Measurements from ENCODE around the gene CH25H. TPM values are rescaled to one million over a fixed set of nuclear protein-coding genes. Genes with fewer than 3 reads are reported as not detected.

Gene CH25H
- total and polyA plus RNA-seq, 2 donors from 2014 or later, result 1.2 to 3.2 TPM

DNA sequence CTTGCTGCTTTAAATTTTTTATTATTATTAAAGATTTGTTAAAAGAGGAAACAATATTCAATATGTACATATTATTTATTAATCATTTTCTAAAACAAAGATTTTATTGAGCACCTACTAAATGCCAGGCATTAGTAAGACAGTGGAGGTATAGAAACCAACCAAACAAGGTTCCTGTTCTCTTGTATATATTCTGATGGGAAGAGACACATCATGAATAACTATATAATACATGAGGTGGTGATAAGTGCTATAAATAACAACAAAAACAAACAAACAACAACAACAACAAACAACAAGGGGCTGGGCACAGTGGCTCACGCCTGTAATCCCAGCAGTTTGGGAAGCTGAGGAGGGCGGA, 45.1 kb upstream of the CH25H start:
- intact Hi-C loops (cut with DNase I), result no loop called here
- Histone ChIP-seq H3K27me3 (ENCODE audit: control insufficient read depth, insufficient read depth, low read length) (no peaks in the 10 kb centered on the region), H3K36me3 (ENCODE audit: control insufficient read depth in 2 of 3, insufficient read depth in 3 of 3, low read length in 3 of 3) (no peaks in the 10 kb centered on the region), H3K9me3 (ENCODE audit: control insufficient read depth in 2 of 3, insufficient read depth in 1 of 3, low read length in 3 of 3) (no peaks in the 10 kb centered on the region), H3K4me1 (ENCODE audit: control insufficient read depth in 2 of 3, insufficient read depth in 2 of 3, low read depth in 1 of 3, low read length in 3 of 3) (peaks cover 2 to 6% (median 4%) of the 10 kb centered on the region in 3 donors), H3K27ac (ENCODE audit: low read depth in 2 of 2, low read length in 2 of 2) (no peak overlapping the region), H3K4me3 (ENCODE audit: low read length in 3 of 3) (peak overlapping the region; percentile 48 to 86 (median 83)), H3K9ac (ENCODE audit: low read length in 3 of 3) (no peak overlapping the region)
- DNase-seq (no peak), FAIRE-seq (no peak)
- TF ChIP-seq, protein P1, sequence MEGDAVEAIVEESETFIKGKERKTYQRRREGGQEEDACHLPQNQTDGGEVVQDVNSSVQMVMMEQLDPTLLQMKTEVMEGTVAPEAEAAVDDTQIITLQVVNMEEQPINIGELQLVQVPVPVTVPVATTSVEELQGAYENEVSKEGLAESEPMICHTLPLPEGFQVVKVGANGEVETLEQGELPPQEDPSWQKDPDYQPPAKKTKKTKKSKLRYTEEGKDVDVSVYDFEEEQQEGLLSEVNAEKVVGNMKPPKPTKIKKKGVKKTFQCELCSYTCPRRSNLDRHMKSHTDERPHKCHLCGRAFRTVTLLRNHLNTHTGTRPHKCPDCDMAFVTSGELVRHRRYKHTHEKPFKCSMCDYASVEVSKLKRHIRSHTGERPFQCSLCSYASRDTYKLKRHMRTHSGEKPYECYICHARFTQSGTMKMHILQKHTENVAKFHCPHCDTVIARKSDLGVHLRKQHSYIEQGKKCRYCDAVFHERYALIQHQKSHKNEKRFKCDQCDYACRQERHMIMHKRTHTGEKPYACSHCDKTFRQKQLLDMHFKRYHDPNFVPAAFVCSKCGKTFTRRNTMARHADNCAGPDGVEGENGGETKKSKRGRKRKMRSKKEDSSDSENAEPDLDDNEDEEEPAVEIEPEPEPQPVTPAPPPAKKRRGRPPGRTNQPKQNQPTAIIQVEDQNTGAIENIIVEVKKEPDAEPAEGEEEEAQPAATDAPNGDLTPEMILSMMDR (IDR thresholded peaks at IDR 0.05; ENCODE audit: borderline replicate concordance, extremely low read depth, insufficient read depth), result no peak

DNA sequence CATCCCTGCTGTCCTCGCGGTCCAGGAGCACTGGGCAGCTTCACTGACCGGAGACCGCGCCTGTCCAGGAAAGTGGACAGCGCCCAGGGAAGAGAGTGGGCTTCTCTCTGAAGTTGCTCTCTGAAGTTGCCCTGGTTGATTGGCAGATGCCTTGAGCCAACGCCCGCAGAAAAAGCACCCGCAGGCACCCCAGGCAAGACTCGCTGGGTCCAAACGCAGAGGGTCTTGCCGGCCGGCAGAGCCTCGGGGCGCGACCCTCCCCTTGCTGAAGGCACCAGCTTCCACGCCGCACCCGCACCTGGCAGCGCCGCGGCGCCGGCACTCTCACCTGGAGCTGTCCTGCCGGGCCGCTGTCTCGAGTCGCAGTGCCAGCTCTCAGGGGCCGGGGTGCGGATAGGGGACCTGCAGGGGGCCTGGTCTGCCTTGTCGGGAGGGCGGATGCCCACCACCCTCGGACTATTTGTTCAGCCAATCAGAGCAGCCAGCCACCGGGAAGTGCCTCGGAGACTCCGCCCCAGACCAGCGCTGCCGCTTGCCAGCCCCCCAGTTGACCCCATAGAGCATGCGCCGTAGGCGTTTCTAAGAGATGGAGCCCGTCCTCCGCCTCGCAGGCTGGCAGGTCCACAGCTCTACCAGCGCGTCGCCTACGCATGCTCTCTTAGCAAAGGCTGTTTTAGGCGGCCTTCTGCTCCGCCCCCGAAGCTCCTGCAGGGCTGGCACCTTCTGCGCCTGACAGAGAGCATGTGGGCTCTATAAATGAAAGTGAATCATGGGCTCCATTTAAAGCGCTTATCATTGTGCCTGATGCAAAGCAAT, 44.5 kb upstream of the CH25H start, which contains the start of gene LIPA:
LIPA (minus strand) TSS at position 367 of the 816 bp plus-strand sequence. CDS start 4,127 bp downstream, outside the sequence.
- DNase-seq, result peak; percentile 97 to 99 (median 98)
- peak; percentile 94 for FAIRE-seq
- intact Hi-C loops (cut with DNase I), result no loop called here
- peak within 1 kb of the TSS; percentile 39 to 52 for H3K27ac ChIP-seq (ENCODE audit: low read depth in 2 of 2, low read length in 2 of 2)
- peak within 1 kb of the TSS; percentile 56 to 84 (median 71) for H3K9ac ChIP-seq (ENCODE audit: low read length in 3 of 3)
- H3K27me3 ChIP-seq (ENCODE audit: control insufficient read depth, insufficient read depth, low read length), result no peaks in the 10 kb centered on the region
- peaks cover 2 to 6% (median 4%) of the 10 kb centered on the region in 3 donors for H3K4me1 ChIP-seq (ENCODE audit: control insufficient read depth in 2 of 3, insufficient read depth in 2 of 3, low read depth in 1 of 3, low read length in 3 of 3)
- H3K9me3 ChIP-seq (ENCODE audit: control insufficient read depth in 2 of 3, insufficient read depth in 1 of 3, low read length in 3 of 3), result no peaks in the 10 kb centered on the region
- no peaks in the 10 kb centered on the region for H3K36me3 ChIP-seq (ENCODE audit: control insufficient read depth in 2 of 3, insufficient read depth in 3 of 3, low read length in 3 of 3)
- peak within 1 kb of the TSS; percentile 72 to 86 (median 83) for H3K4me3 ChIP-seq (ENCODE audit: low read length in 3 of 3)
- TF ChIP-seq, protein P1 (IDR thresholded peaks at IDR 0.05; ENCODE audit: borderline replicate concordance, extremely low read depth, insufficient read depth), result no peak

DNA sequence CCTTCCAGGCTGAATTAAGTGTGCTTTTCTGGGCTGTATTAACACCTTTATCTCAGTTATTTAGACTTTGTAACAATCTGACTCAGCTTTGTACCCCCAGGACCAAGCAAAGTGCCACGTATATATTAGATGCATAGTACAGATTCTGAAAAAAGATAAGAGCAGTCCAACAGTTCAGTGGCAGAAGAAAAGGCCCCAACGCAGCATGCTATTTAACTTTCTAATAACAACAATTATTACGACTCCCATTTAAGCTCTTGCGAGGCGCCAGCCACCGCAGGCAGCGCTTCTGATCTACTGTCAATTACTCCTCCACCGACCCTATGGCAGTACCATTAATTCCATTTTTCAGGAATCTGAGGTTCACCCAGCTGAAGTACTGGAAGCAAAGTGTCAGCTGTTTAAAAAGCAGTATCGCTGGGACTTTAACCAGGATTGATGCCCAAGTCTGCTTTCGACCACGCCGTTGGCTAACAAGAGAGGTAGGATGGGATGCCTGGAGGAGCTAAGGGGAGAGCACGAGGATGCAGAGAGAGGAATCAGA, 43.8 kb upstream of the CH25H start:
- no peak for FAIRE-seq
- TF ChIP-seq, protein P1 (IDR thresholded peaks at IDR 0.05; ENCODE audit: borderline replicate concordance, extremely low read depth, insufficient read depth), result no peak
- DNase-seq, result no peak
- Histone ChIP-seq H3K36me3 (ENCODE audit: control insufficient read depth in 2 of 3, insufficient read depth in 3 of 3, low read length in 3 of 3) (no peaks in the 10 kb centered on the region), H3K4me1 (ENCODE audit: control insufficient read depth in 2 of 3, insufficient read depth in 2 of 3, low read depth in 1 of 3, low read length in 3 of 3) (peaks cover 2 to 6% (median 4%) of the 10 kb centered on the region in 3 donors), H3K27ac (ENCODE audit: low read depth in 2 of 2, low read length in 2 of 2) (peak overlapping the region; percentile 39 to 52), H3K9me3 (ENCODE audit: control insufficient read depth in 2 of 3, insufficient read depth in 1 of 3, low read length in 3 of 3) (no peaks in the 10 kb centered on the region), H3K27me3 (ENCODE audit: control insufficient read depth, insufficient read depth, low read length) (no peaks in the 10 kb centered on the region), H3K9ac (ENCODE audit: low read length in 3 of 3) (peak overlapping the region; percentile 56 to 84 (median 71)), H3K4me3 (ENCODE audit: low read length in 3 of 3) (peak overlapping the region; percentile 72 to 86 (median 83))
- intact Hi-C loops (cut with DNase I), result no loop called here

All from kidney (tissue), 14 donors.